Measurements from ENCODE around the gene TTN. TPM values are rescaled to one million over a fixed set of nuclear protein-coding genes. Genes with fewer than 3 reads are reported as not detected.

The TTN gene
- total RNA-seq, 1 experiment from 2014 or later: 0.05 TPM

DNA sequence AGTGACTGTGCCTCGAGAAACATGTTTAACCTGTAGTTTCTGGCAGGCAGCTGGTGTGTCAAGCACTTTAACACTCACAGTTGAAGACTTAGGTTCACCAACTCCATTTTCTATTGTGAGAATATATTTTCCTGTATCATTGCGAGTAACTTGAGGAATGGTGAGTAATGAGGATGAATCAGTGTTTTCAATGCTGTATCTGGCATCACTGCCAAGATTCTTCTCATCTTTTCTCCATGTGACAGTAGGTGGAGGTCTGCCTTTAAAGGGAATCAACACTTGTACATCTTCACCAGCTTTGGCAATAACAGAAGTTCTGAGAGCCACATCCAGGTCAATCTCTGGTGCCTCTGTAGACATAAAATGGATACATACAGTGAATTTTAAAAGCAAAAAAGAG lies 254.2 kb downstream of the TTN start:
- POLR2A ChIA-PET: no interaction called here
- RAD21 ChIA-PET (ENCODE audit: low non-redundant PET in 1 of 2, low total read pairs in 2 of 2, uncharacterized antibody in 2 of 2, unreplicated experiment in 2 of 2): no interaction called here
- CTCF ChIA-PET: no interaction called here
- no peaks in the 10 kb centered on the region for H3K27me3 ChIP-seq (ENCODE audit: insufficient read depth, low read length)
- no peaks in the 10 kb centered on the region for H3K9me2 ChIP-seq (ENCODE audit: insufficient read depth)
- H3K79me2 ChIP-seq (ENCODE audit: insufficient read depth, low read length): no peaks in the 10 kb centered on the region
- H3K4me1 ChIP-seq (ENCODE audit: control insufficient read depth in 1 of 2, insufficient read depth in 2 of 2, low read length in 2 of 2): no peaks in the 10 kb centered on the region
- H3K36me3 ChIP-seq (ENCODE audit: control insufficient read depth in 1 of 2, insufficient read depth in 2 of 2, low read length in 2 of 2): peaks cover 0 to 2% of the 10 kb centered on the region in 2 experiments; a peak in 1 of 4 replicates
- H3K9me3 ChIP-seq (ENCODE audit: control insufficient read depth in 1 of 2, insufficient read depth in 1 of 2, low read depth in 1 of 2, low read length in 2 of 2): no peaks in the 10 kb centered on the region
- ATAC-seq (no peak), DNase-seq (ENCODE audit: low read depth, low spot score) (no peak)
- no peak for TF ChIP-seq RAD21 (IDR thresholded peaks at IDR 0.05; ENCODE audit: low read depth)
- TF ChIP-seq, protein P1, sequence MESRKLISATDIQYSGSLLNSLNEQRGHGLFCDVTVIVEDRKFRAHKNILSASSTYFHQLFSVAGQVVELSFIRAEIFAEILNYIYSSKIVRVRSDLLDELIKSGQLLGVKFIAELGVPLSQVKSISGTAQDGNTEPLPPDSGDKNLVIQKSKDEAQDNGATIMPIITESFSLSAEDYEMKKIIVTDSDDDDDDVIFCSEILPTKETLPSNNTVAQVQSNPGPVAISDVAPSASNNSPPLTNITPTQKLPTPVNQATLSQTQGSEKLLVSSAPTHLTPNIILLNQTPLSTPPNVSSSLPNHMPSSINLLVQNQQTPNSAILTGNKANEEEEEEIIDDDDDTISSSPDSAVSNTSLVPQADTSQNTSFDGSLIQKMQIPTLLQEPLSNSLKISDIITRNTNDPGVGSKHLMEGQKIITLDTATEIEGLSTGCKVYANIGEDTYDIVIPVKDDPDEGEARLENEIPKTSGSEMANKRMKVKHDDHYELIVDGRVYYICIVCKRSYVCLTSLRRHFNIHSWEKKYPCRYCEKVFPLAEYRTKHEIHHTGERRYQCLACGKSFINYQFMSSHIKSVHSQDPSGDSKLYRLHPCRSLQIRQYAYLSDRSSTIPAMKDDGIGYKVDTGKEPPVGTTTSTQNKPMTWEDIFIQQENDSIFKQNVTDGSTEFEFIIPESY (IDR thresholded peaks at IDR 0.05; ENCODE audit: extremely low read depth, insufficient replicate concordance, low read length): no peak
- no peak for TF ChIP-seq CBX3 (IDR thresholded peaks at IDR 0.05; ENCODE audit: low read depth)
- no peak for TF ChIP-seq EZH2 (IDR thresholded peaks at IDR 0.05)
- TF ChIP-seq FOSL1 (IDR thresholded peaks at IDR 0.05; ENCODE audit: low read depth): no peak
- no peak for TF ChIP-seq ELF1 (IDR thresholded peaks at IDR 0.05; ENCODE audit: borderline replicate concordance, low read depth)
- TF ChIP-seq ZFX (IDR thresholded peaks at IDR 0.05): no peak
- TF ChIP-seq POLR2A (IDR thresholded peaks at IDR 0.05; ENCODE audit: borderline replicate concordance, extremely low read depth, insufficient read depth, insufficient read length): no peak
- TF ChIP-seq ZNF274 (IDR thresholded peaks at IDR 0.05; ENCODE audit: low read depth, low read length): no peak
- H2AFZ ChIP-seq (ENCODE audit: low read depth, low read length, poor library complexity, severe bottlenecking): no peak overlapping the region
- no peak overlapping the region for H3K4me2 ChIP-seq (ENCODE audit: low read length)
- no peaks in the 10 kb centered on the region for H4K20me1 ChIP-seq (ENCODE audit: insufficient read depth)
- H3K4me3 ChIP-seq (replicated peaks in 1 of 2; ENCODE audit: low read depth in 1 of 2, low read length in 2 of 2): no peak overlapping the region
- intact Hi-C loops (cut with micrococcal nuclease): no loop called here
- no TSS peak for BruUV-seq (replicated peaks)
- H3K27ac ChIP-seq (ENCODE audit: low read depth, low read length): no peak overlapping the region
- no peak overlapping the region for H3K9ac ChIP-seq (ENCODE audit: low read length)

DNA sequence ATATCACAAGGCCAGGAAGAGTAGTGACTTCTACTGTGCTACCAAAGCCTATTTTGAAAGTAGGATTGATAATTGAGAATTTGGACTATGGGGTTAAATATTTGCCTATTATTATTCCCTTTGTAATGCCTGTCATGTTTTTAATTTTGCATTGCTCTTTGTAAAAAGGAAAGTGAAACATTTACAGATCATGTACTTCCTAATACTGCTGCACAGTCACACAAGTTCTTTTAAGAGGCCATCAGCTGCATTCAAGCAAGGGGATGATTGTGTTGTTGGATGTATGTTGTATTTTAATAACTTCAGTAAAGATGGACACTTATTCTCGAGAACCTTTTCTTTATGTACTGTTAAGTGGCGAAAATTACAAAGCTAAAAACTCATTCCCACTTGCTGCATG lies 256.9 kb downstream of the TTN start:
- Histone ChIP-seq H3K79me2 (ENCODE audit: insufficient read depth, low read length) (no peaks in the 10 kb centered on the region), H3K36me3 (ENCODE audit: control insufficient read depth in 1 of 2, insufficient read depth in 2 of 2, low read length in 2 of 2) (peaks cover 0 to 2% of the 10 kb centered on the region in 2 experiments; a peak in 1 of 4 replicates), H3K9ac (ENCODE audit: low read length) (no peak overlapping the region), H3K9me3 (ENCODE audit: control insufficient read depth in 1 of 2, insufficient read depth in 1 of 2, low read depth in 1 of 2, low read length in 2 of 2) (no peaks in the 10 kb centered on the region), H3K27ac (ENCODE audit: low read depth, low read length) (no peak overlapping the region), H3K9me2 (ENCODE audit: insufficient read depth) (no peaks in the 10 kb centered on the region), H3K4me2 (ENCODE audit: low read length) (no peak overlapping the region), H4K20me1 (ENCODE audit: insufficient read depth) (no peaks in the 10 kb centered on the region), H3K27me3 (ENCODE audit: insufficient read depth, low read length) (no peaks in the 10 kb centered on the region), H2AFZ (ENCODE audit: low read depth, low read length, poor library complexity, severe bottlenecking) (no peak overlapping the region), H3K4me3 (replicated peaks in 1 of 2; ENCODE audit: low read depth in 1 of 2, low read length in 2 of 2) (no peak overlapping the region), H3K4me1 (ENCODE audit: control insufficient read depth in 1 of 2, insufficient read depth in 2 of 2, low read length in 2 of 2) (no peaks in the 10 kb centered on the region)
- TF ChIP-seq FOSL1 (IDR thresholded peaks at IDR 0.05; ENCODE audit: low read depth): no peak
- no peak for TF ChIP-seq EZH2 (IDR thresholded peaks at IDR 0.05)
- no TSS peak for BruUV-seq (replicated peaks)
- no peak for DNase-seq (ENCODE audit: low read depth, low spot score)
- intact Hi-C loops (cut with micrococcal nuclease): no loop called here
- POLR2A ChIA-PET: no interaction called here
- ATAC-seq: no peak
- CTCF ChIA-PET: no interaction called here
- RAD21 ChIA-PET (ENCODE audit: low non-redundant PET in 1 of 2, low total read pairs in 2 of 2, uncharacterized antibody in 2 of 2, unreplicated experiment in 2 of 2): no interaction called here

Measured in HCT116 (cell line).